ENCODE data around the gene CHST3. TPM values are rescaled to one million over a fixed set of nuclear protein-coding genes. Genes with fewer than 3 reads are reported as not detected.
A peak's percentile ranks its signal among the peaks of the same experiment; 100 is the strongest.

The CHST3 gene
- total and polyA plus RNA-seq, 2 experiments from 2014 or later: 0.94 to 8.3 TPM

GRCh38 chr10:71999360-72000072 is 35.3 kb downstream of the CHST3 start:
- no peaks in the 10 kb centered on the region for H3K9me3 Mint-ChIP-seq
- ATAC-seq: peak; percentile 72
- Histone ChIP-seq H3K27me3 (ENCODE audit: insufficient read depth) (no peaks in the 10 kb centered on the region), H3F3A (replicated peaks; ENCODE audit: low read depth) (no peaks in the 10 kb centered on the region), H4K20me1 (replicated peaks; ENCODE audit: insufficient read depth) (no peaks in the 10 kb centered on the region), H2AFZ (no peak overlapping the region), H3K4me3 (no peak overlapping the region), H3K27ac (ENCODE audit: low read depth) (no peak overlapping the region), H3K4me1 (ENCODE audit: insufficient read depth) (0 out of 2 replicates have a peak, but pooled peaks cover 3% of the 10 kb centered on the region), H3K79me2 (replicated peaks; ENCODE audit: insufficient read depth) (no peaks in the 10 kb centered on the region), H3K9me2 (ENCODE audit: insufficient read depth) (no peaks in the 10 kb centered on the region), H3K36me3 (ENCODE audit: insufficient read depth) (no peaks in the 10 kb centered on the region), H3K4me2 (no peak overlapping the region)
- no peaks in the 10 kb centered on the region for H3K36me3 Mint-ChIP-seq (ENCODE audit: low read depth)
- H3K27ac Mint-ChIP-seq: peak overlapping the region; percentile 44; the same call in 1 of the 2 replicates
- peaks cover 8% of the 10 kb centered on the region for H3K27me3 Mint-ChIP-seq (ENCODE audit: insufficient read depth, low read depth, poor library complexity)
- peak; percentile 22 for DNase-seq (ENCODE audit: low spot score)
- TF ChIP-seq, protein P1, sequence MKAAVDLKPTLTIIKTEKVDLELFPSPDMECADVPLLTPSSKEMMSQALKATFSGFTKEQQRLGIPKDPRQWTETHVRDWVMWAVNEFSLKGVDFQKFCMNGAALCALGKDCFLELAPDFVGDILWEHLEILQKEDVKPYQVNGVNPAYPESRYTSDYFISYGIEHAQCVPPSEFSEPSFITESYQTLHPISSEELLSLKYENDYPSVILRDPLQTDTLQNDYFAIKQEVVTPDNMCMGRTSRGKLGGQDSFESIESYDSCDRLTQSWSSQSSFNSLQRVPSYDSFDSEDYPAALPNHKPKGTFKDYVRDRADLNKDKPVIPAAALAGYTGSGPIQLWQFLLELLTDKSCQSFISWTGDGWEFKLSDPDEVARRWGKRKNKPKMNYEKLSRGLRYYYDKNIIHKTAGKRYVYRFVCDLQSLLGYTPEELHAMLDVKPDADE (IDR thresholded peaks at IDR 0.05): no peak
- H3K4me3 Mint-ChIP-seq: no peak overlapping the region
- H3K4me1 Mint-ChIP-seq: peaks cover 17% of the 10 kb centered on the region

DNA sequence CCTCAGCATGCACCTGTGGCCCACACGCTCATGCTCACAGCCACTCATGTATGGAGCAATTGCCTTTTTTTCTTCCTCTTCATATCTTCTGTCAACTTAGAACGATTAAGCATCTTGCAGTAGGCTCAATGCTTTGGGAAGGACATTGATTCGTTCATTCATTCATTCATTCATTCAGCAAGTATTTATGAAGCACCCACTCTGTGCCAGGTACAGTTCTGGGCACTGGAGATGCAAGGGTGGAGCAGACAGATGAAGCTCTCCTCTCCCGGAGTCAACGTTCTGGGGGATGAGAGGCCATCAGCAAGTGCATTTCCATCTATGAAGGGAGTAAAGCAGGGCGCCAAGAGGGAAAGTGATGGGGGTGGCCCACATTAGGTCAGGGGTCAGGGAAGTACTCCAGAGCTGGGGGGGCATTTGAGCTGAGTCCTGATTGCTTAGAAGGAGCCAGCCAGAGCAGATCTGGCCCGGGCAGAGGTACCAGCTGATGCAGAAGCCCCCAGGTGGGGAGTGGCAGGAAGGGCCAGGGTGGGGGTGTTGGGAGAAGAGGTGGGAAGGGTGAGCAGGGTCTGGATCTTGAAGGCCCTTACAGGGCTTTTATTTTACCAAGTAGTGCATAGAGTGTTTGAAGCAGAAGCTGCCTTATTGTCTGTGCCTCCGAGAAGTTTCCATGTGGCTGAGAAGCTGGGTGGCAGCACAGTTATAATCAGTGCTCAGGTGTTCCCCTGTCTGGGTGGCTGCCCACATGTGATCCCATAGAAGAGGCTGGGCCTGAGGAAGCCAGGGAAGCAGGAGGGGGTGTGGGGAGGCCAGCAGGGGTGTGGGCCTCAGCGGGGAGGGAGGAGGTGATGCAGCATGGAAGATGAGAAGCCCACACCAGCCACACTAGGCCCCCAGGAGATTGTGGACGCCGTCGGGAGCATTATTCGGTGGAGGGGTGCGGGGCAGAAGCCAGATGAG is 36.2 kb downstream of the CHST3 start:
- H3K27ac Mint-ChIP-seq: peak overlapping the region; percentile 70
- Histone ChIP-seq H3K36me3 (ENCODE audit: insufficient read depth) (no peaks in the 10 kb centered on the region), H3K4me1 (ENCODE audit: insufficient read depth) (0 out of 2 replicates have a peak, but pooled peaks cover 3% of the 10 kb centered on the region), H3F3A (replicated peaks; ENCODE audit: low read depth) (no peaks in the 10 kb centered on the region), H4K20me1 (replicated peaks; ENCODE audit: insufficient read depth) (no peaks in the 10 kb centered on the region; the same call in 1 of the 2 replicates), H3K4me3 (no peak overlapping the region), H3K9me2 (ENCODE audit: insufficient read depth) (no peaks in the 10 kb centered on the region), H3K4me2 (no peak overlapping the region), H3K79me2 (replicated peaks; ENCODE audit: insufficient read depth) (no peaks in the 10 kb centered on the region), H3K27me3 (ENCODE audit: insufficient read depth) (no peaks in the 10 kb centered on the region), H2AFZ (no peak overlapping the region), H3K27ac (ENCODE audit: low read depth) (no peak overlapping the region)
- peaks cover 8% of the 10 kb centered on the region for H3K27me3 Mint-ChIP-seq (ENCODE audit: insufficient read depth, low read depth, poor library complexity)
- H3K9me3 Mint-ChIP-seq: no peaks in the 10 kb centered on the region
- no peaks in the 10 kb centered on the region for H3K36me3 Mint-ChIP-seq (ENCODE audit: low read depth)
- no peak for DNase-seq (ENCODE audit: low spot score)
- TF ChIP-seq ZNF331 (CRISPR knock-in tag; IDR thresholded peaks at IDR 0.05; ENCODE audit: low read depth): no peak
- ATAC-seq: no peak
- no peak overlapping the region for H3K4me3 Mint-ChIP-seq
- H3K4me1 Mint-ChIP-seq: peaks cover 17% of the 10 kb centered on the region

GRCh38 chr10:72001033-72001395 is 36.8 kb downstream of the CHST3 start:
- H3F3A ChIP-seq (replicated peaks; ENCODE audit: low read depth): no peaks in the 10 kb centered on the region
- no peak for DNase-seq (ENCODE audit: low spot score)
- H2AFZ ChIP-seq: no peak overlapping the region
- Mint-ChIP-seq H3K9me3 (no peaks in the 10 kb centered on the region), H3K4me1 (peaks cover 17% of the 10 kb centered on the region), H3K4me3 (no peak overlapping the region), H3K27me3 (ENCODE audit: insufficient read depth, low read depth, poor library complexity) (peaks cover 8% of the 10 kb centered on the region), H3K27ac (peak overlapping the region; percentile 70; the same call in 1 of the 2 replicates), H3K36me3 (ENCODE audit: low read depth) (no peaks in the 10 kb centered on the region)
- ATAC-seq: no peak
- H4K20me1 ChIP-seq (replicated peaks; ENCODE audit: insufficient read depth): no peaks in the 10 kb centered on the region; the same call in 1 of the 2 replicates
- no peak overlapping the region for H3K27ac ChIP-seq (ENCODE audit: low read depth)
- no peaks in the 10 kb centered on the region for H3K9me2 ChIP-seq (ENCODE audit: insufficient read depth)
- H3K36me3 ChIP-seq (ENCODE audit: insufficient read depth): no peaks in the 10 kb centered on the region
- H3K79me2 ChIP-seq (replicated peaks; ENCODE audit: insufficient read depth): no peaks in the 10 kb centered on the region
- 0 out of 2 replicates have a peak, but pooled peaks cover 3% of the 10 kb centered on the region for H3K4me1 ChIP-seq (ENCODE audit: insufficient read depth)
- no peaks in the 10 kb centered on the region for H3K27me3 ChIP-seq (ENCODE audit: insufficient read depth)
- H3K4me3 ChIP-seq: no peak overlapping the region
- H3K4me2 ChIP-seq: no peak overlapping the region
- TF ChIP-seq NANOG (IDR thresholded peaks at IDR 0.05; ENCODE audit: borderline replicate concordance): no peak
- TF ChIP-seq CTCF (conservative IDR thresholded peaks at IDR 0.05; ENCODE audit: low read depth in 2 of 2): no peak
- TF ChIP-seq CREB1 (CRISPR knock-in tag; IDR thresholded peaks at IDR 0.05; ENCODE audit: low read depth): no peak
- TF ChIP-seq STAT1 (IDR thresholded peaks at IDR 0.05; ENCODE audit: unreplicated experiment): no peak
- TF ChIP-seq EZH2phosphoT487 (IDR thresholded peaks at IDR 0.05; ENCODE audit: unreplicated experiment): no peak
- no peak for TF ChIP-seq POLR2AphosphoS5 (IDR thresholded peaks at IDR 0.05; ENCODE audit: low read depth)
- TF ChIP-seq, protein P2, sequence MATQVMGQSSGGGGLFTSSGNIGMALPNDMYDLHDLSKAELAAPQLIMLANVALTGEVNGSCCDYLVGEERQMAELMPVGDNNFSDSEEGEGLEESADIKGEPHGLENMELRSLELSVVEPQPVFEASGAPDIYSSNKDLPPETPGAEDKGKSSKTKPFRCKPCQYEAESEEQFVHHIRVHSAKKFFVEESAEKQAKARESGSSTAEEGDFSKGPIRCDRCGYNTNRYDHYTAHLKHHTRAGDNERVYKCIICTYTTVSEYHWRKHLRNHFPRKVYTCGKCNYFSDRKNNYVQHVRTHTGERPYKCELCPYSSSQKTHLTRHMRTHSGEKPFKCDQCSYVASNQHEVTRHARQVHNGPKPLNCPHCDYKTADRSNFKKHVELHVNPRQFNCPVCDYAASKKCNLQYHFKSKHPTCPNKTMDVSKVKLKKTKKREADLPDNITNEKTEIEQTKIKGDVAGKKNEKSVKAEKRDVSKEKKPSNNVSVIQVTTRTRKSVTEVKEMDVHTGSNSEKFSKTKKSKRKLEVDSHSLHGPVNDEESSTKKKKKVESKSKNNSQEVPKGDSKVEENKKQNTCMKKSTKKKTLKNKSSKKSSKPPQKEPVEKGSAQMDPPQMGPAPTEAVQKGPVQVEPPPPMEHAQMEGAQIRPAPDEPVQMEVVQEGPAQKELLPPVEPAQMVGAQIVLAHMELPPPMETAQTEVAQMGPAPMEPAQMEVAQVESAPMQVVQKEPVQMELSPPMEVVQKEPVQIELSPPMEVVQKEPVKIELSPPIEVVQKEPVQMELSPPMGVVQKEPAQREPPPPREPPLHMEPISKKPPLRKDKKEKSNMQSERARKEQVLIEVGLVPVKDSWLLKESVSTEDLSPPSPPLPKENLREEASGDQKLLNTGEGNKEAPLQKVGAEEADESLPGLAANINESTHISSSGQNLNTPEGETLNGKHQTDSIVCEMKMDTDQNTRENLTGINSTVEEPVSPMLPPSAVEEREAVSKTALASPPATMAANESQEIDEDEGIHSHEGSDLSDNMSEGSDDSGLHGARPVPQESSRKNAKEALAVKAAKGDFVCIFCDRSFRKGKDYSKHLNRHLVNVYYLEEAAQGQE (IDR thresholded peaks at IDR 0.05; ENCODE audit: unreplicated experiment): no peak
- TF ChIP-seq EZH2 (IDR thresholded peaks at IDR 0.05; ENCODE audit: low read depth, unreplicated experiment): no peak
- TF ChIP-seq JUNB (IDR thresholded peaks at IDR 0.05; ENCODE audit: unreplicated experiment): no peak

Measured in GM23338 (cell line).